Measurements from ENCODE around the gene ZNF628.

- TF ChIP-seq CTCF (IDR thresholded peaks at IDR 0.05; ENCODE audit: low read length) (no peak), EZH2 (IDR thresholded peaks at IDR 0.05; ENCODE audit: borderline replicate concordance, low read length) (no peak)
These were observed 16.9 kb upstream of the ZNF628 start for GRCh38 chr19:55459551-55459949.
